Activated CD4-positive, alpha-beta T cell treated with anti-CD3 and anti-CD28 coated beads, Interleukin-2, amount 50 U/mL, for 4 hours (primary cell): ENCODE data around the gene DENND6B.
"Not testable (repeated sequence)": the region's sequence is repeated elsewhere in the genome, so short reads cannot be mapped to it uniquely, and the experiment has no call there.

Source experiments
- DNase-seq, 2 experiments: peaks; one replicate each; pipeline ENCODE4 v3.0.0-alpha.2; 2020

DENND6B gene

GRCh38 chr22:50284479-50284878 is 42.3 kb downstream of the DENND6B start:
- no peak for DNase-seq

- DNase-seq: no peak
Measured at GRCh38 chr22:50283821-50284220, 43.0 kb downstream of the DENND6B start.

GRCh38 chr22:50282361-50283155 is 44.3 kb downstream of the DENND6B start:
- DNase-seq: no peak

GRCh38 chr22:50281957-50282356 is 44.9 kb downstream of the DENND6B start:
- DNase-seq: no peak

GRCh38 chr22:50281384-50281760 is 45.4 kb downstream of the DENND6B start:
- no peak for DNase-seq

- DNase-seq: no peak
Measured at GRCh38 chr22:50280708-50281383, 46.0 kb downstream of the DENND6B start.

GRCh38 chr22:50280022-50280707 is 46.6 kb downstream of the DENND6B start:
- no peak for DNase-seq

- no peak for DNase-seq
Measured at GRCh38 chr22:50278956-50279619, 47.7 kb downstream of the DENND6B start.

GRCh38 chr22:50278461-50278860 is 48.4 kb downstream of the DENND6B start:
- DNase-seq: no peak

GRCh38 chr22:50277761-50278160 is 49.1 kb downstream of the DENND6B start:
- DNase-seq: no peak

- DNase-seq: no peak
Measured at GRCh38 chr22:50276143-50276542, 50.7 kb downstream of the DENND6B start.

- DNase-seq: no peak
Measured at GRCh38 chr22:50275181-50276055, 51.4 kb downstream of the DENND6B start.

GRCh38 chr22:50274771-50275170 is 52.0 kb downstream of the DENND6B start:
- no peak for DNase-seq

GRCh38 chr22:50274311-50274710 is 52.5 kb downstream of the DENND6B start:
- DNase-seq: peak in 1 of 2 experiments; percentile 33

GRCh38 chr22:50273781-50274180 is 53.0 kb downstream of the DENND6B start:
- DNase-seq: not testable (repeated sequence)

GRCh38 chr22:50273352-50273751 is 53.5 kb downstream of the DENND6B start:
- not testable (repeated sequence) for DNase-seq

- no peak for DNase-seq
Measured at GRCh38 chr22:50272044-50272802, 54.6 kb downstream of the DENND6B start.

- DNase-seq: peak; percentile 28 to 36
Measured at GRCh38 chr22:50271519-50271970, 55.3 kb downstream of the DENND6B start.

- peak; percentile 61 to 62 for DNase-seq
Measured at GRCh38 chr22:50270666-50271394, 56.0 kb downstream of the DENND6B start.

GRCh38 chr22:50269970-50270665 is 56.7 kb downstream of the DENND6B start, which contains the start of gene MAPK11:
MAPK11 (minus strand) TSS chr22:50270380; CDS start chr22:50270292, 88 bp downstream.
- peak; percentile 60 to 67 for DNase-seq
